Activated CD4-positive, alpha-beta T cell treated with anti-CD3 and anti-CD28 coated beads for 36 hours (primary cell): ENCODE data around the gene FOXB1. TPM values are rescaled to one million over a fixed set of nuclear protein-coding genes. Genes with fewer than 3 reads are reported as not detected.

Source experiments
- ATAC-seq: fragments of 200-7000 bp; cut with Tn5 transposase; one replicate; pipeline ENCODE4 v1.10.0; 2021; ENCODE audit warnings: mild to moderate bottlenecking, moderate library complexity
- CTCF ChIA-PET: fragments of 350-600 bp; sonication (Branson Sonifier 250); formaldehyde crosslinking; loops from one replicate; lab custom pipeline; 2021; ENCODE audit warnings: antibody characterized with exemption; lab: Charles Lee
- POLR2A ChIA-PET: fragments of 350-600 bp; sonication (Branson Sonifier 250); formaldehyde crosslinking; loops from one replicate; lab custom pipeline; 2021; ENCODE audit warnings: antibody characterized with exemption, inconsistent platforms; lab: Charles Lee
- DNase-seq: peaks from one replicate; pipeline ENCODE4 v3.0.0-alpha.2; 2020
- H3K27ac Mint-ChIP-seq: one replicate; pipeline ENCODE4 v1.8.0; 2021; ENCODE audit warnings: mixed read lengths
- H3K27me3 Mint-ChIP-seq: one replicate; pipeline ENCODE4 v1.8.0; 2021; ENCODE audit warnings: mixed read lengths
- H3K36me3 Mint-ChIP-seq: one replicate; pipeline ENCODE4 v1.8.0; 2021; ENCODE audit warnings: low read depth, mixed read lengths
- H3K4me1 Mint-ChIP-seq: one replicate; pipeline ENCODE4 v1.8.0; 2021; ENCODE audit warnings: mixed read lengths
- H3K4me3 Mint-ChIP-seq: one replicate; pipeline ENCODE4 v1.8.0; 2021; ENCODE audit warnings: mild to moderate bottlenecking, moderate library complexity, mixed read lengths
- H3K9me3 Mint-ChIP-seq: one replicate; pipeline ENCODE4 v1.8.0; 2021; ENCODE audit warnings: low read depth, mixed read lengths
- intact Hi-C, 2 experiments: fragments of 100-400 bp; cut with DNase I in 1 of 2; cut with micrococcal nuclease in 1 of 2; formaldehyde crosslinking; loops; one replicate each; pipeline versions ENCODE4 v1.14.2 to v1.15.1; 2022 to 2024; cut with DNase I, micrococcal nuclease
- total RNA-seq, 2 experiments: library from RNA; stranded (reverse); gene quantifications; one replicate each; pipeline ENCODE4 v1.2.3, GENCODE V29; 2021

The FOXB1 gene
- total RNA-seq, 2 experiments from 2014 or later, result 0.53 to 0.56 TPM

DNA sequence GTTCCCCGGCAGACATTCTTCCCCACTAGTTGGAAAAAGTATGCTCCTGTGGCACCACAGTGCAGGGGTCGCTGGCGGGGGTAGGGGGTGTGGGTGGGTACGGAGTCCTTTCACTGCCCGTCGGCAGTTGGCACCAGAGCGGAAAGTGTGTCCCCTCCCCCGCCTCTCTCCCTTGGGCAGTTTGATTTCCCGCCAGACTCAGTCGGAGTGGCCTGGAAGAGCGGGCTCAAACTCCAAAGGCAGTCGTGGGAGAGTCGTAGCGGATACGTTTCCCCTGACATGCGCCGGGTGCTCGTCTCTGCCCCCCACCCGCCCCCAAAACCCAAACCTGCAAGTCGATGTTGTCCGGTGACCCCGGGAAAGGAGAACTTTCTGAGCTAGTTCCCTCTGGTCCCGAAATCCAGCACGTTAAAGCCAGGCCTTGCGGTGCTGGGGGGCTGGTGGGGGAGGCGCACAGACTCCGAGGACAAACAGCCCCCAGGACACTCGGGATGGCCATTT, 4.4 kb upstream of the FOXB1 start:
- ATAC-seq, result no peak
- intact Hi-C loops, result loop anchor here in 1 of 2 experiments (5.0 kb wide), 3 partner anchors 82 to 328 kb away; no protein-coding TSS in a partner anchor
- no peak overlapping the region for H3K27ac Mint-ChIP-seq
- no peaks in the 10 kb centered on the region for H3K9me3 Mint-ChIP-seq
- H3K4me1 Mint-ChIP-seq, result peaks cover 52% of the 10 kb centered on the region
- DNase-seq, result no peak
- H3K4me3 Mint-ChIP-seq, result no peak overlapping the region
- no peaks in the 10 kb centered on the region for H3K36me3 Mint-ChIP-seq
- H3K27me3 Mint-ChIP-seq, result peaks cover 90% of the 10 kb centered on the region
- ChIA-PET CTCF (interaction anchor here (0.5 to 0.6 kb wide), 2 partner anchors 86 to 259 kb away, joined by 3 read pairs; no protein-coding TSS in a partner anchor), POLR2A (no interaction called here)

GRCh38 chr15:60000113-60000823, 3.8 kb upstream of the FOXB1 start:
- H3K27me3 Mint-ChIP-seq, result peaks cover 90% of the 10 kb centered on the region
- intact Hi-C loops, result no loop called here
- H3K27ac Mint-ChIP-seq, result no peak overlapping the region
- CTCF ChIA-PET, result interaction anchor here (0.5 kb wide), 1 partner anchor 259 kb away, joined by 3 read pairs; no protein-coding TSS in a partner anchor
- no peaks in the 10 kb centered on the region for H3K36me3 Mint-ChIP-seq
- ATAC-seq, result no peak
- H3K4me1 Mint-ChIP-seq, result peaks cover 54% of the 10 kb centered on the region
- POLR2A ChIA-PET, result no interaction called here
- no peaks in the 10 kb centered on the region for H3K9me3 Mint-ChIP-seq
- H3K4me3 Mint-ChIP-seq, result no peak overlapping the region
- DNase-seq, result peak; percentile 56

DNA sequence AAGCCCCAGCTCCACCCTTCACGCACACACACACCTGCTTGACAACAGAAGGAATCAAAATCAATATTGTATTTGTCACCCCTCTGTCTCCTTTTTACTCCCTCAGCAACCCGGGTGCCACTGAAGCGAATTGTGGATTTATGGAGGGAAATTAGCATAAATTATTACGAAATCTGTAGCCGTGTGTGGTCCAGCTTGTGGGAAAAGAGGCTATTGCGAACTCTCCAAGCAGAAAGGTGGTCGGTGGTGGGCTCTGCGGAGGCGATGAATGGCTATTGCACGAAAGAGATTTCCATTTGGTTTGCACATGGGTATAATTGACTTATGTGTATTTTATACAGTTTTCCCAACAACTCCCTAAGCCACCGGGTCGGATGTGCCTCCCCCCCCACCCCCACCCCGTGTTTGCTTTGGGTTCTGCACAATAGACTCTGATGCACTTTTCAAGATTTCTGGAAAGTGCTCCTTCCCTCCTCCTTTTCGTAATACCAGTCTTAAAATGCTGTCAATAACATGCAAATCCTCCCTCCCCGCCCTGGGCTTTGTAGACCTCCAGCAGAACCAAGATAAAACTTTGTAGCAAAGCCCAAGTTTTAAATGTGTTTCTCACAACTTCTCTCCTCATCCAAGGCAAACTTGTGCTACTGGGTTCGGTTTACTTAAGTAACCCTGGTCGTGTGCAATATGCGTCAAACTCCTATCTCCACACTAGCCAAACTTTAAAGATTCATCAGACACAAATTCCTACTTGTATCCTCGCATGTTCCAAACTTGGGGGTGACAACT, 3.1 kb upstream of the FOXB1 start:
- DNase-seq (no peak), ATAC-seq (no peak)
- CTCF ChIA-PET, result interaction anchor here (0.6 kb wide), 1 partner anchor 51 kb away, joined by 5 read pairs; no protein-coding TSS in a partner anchor
- H3K4me1 Mint-ChIP-seq, result peaks cover 53% of the 10 kb centered on the region
- H3K9me3 Mint-ChIP-seq, result no peaks in the 10 kb centered on the region
- no peak overlapping the region for H3K4me3 Mint-ChIP-seq
- H3K27me3 Mint-ChIP-seq, result peaks cover 90% of the 10 kb centered on the region
- intact Hi-C loops, result no loop called here
- H3K36me3 Mint-ChIP-seq, result no peaks in the 10 kb centered on the region
- no peak overlapping the region for H3K27ac Mint-ChIP-seq
- POLR2A ChIA-PET, result no interaction called here

- Mint-ChIP-seq H3K4me3 (no peak overlapping the region), H3K27ac (peak overlapping the region; percentile 14)
Observed at GRCh38 chr15:60001610-60002527, 2.2 kb upstream of the FOXB1 start.

GRCh38 chr15:60002528-60003218, 1.4 kb upstream of the FOXB1 start:
- H3K4me1 Mint-ChIP-seq, result peaks cover 49% of the 10 kb centered on the region
- H3K9me3 Mint-ChIP-seq, result no peaks in the 10 kb centered on the region
- POLR2A ChIA-PET, result no interaction called here
- peak overlapping the region; percentile 14 for H3K27ac Mint-ChIP-seq
- ATAC-seq (no peak), DNase-seq (no peak)
- H3K36me3 Mint-ChIP-seq, result no peaks in the 10 kb centered on the region
- CTCF ChIA-PET, result interaction anchor here (1.1 to 1.5 kb wide), 2 partner anchors 8 to 72 kb away, joined by 3 to 12 read pairs; no protein-coding TSS in a partner anchor
- intact Hi-C loops, result no loop called here
- no peak overlapping the region for H3K4me3 Mint-ChIP-seq
- peaks cover 87% of the 10 kb centered on the region for H3K27me3 Mint-ChIP-seq

More at GRCh38 chr15:60001610-60002527, 2.2 kb upstream of the FOXB1 start:
- H3K36me3 Mint-ChIP-seq, result no peaks in the 10 kb centered on the region
- H3K9me3 Mint-ChIP-seq, result no peaks in the 10 kb centered on the region
- no peak for ATAC-seq
- peaks cover 88% of the 10 kb centered on the region for H3K27me3 Mint-ChIP-seq
- ChIA-PET CTCF (interaction anchor here (1.1 kb wide), 1 partner anchor 71 kb away, joined by 3 read pairs; no protein-coding TSS in a partner anchor), POLR2A (no interaction called here)
- intact Hi-C loops, result no loop called here
- DNase-seq, result no peak
- H3K4me1 Mint-ChIP-seq, result peaks cover 55% of the 10 kb centered on the region

- Mint-ChIP-seq H3K4me1 (peaks cover 47% of the 10 kb centered on the region), H3K27me3 (peaks cover 85% of the 10 kb centered on the region), H3K27ac (no peak overlapping the region), H3K9me3 (no peaks in the 10 kb centered on the region), H3K36me3 (no peaks in the 10 kb centered on the region), H3K4me3 (peak overlapping the region; percentile 81)
- ChIA-PET POLR2A (no interaction called here), CTCF (interaction anchor here (0.7 to 1.5 kb wide), 7 partner anchors 9 to 323 kb away, joined by 3 to 12 read pairs (median 3); no protein-coding TSS in a partner anchor)
- intact Hi-C loops, result loop anchor here in 1 of 2 experiments (1.0 to 2.0 kb wide), 2 partner anchors 7 to 123 kb away; no protein-coding TSS in a partner anchor
- DNase-seq (peak; percentile 42), ATAC-seq (no peak)
Observed at GRCh38 chr15:60003243-60004008, 685 bp upstream of the FOXB1 start.

- peak overlapping the region; percentile 81 for H3K4me3 Mint-ChIP-seq
- ChIA-PET POLR2A (interaction anchor here (0.6 to 0.8 kb wide), 2 partner anchors 16 to 72 kb away, joined by 4 to 5 read pairs; no protein-coding TSS in a partner anchor), CTCF (interaction anchor here (0.6 to 1.4 kb wide), 5 partner anchors 15 to 267 kb away, joined by 3 to 6 read pairs (median 4); no protein-coding TSS in a partner anchor)
- H3K4me1 Mint-ChIP-seq, result peaks cover 45% of the 10 kb centered on the region
- H3K9me3 Mint-ChIP-seq, result no peaks in the 10 kb centered on the region
- DNase-seq (peak; percentile 53), ATAC-seq (no peak)
- intact Hi-C loops, result loop anchor here (1.0 to 5.0 kb wide), 7 partner anchors 9 to 472 kb away; partner anchors contain the start of genes ANXA2 (in 1 of the 2) and ICE2 (in 1 of the 2)
- no peaks in the 10 kb centered on the region for H3K36me3 Mint-ChIP-seq
- H3K27ac Mint-ChIP-seq, result peak overlapping the region; percentile 51
- peaks cover 84% of the 10 kb centered on the region for H3K27me3 Mint-ChIP-seq
Observed at GRCh38 chr15:60004846-60005351, 788 bp downstream of the FOXB1 start.

- ATAC-seq (peak; percentile 8), DNase-seq (peak; percentile 45)
- Mint-ChIP-seq H3K9me3 (no peaks in the 10 kb centered on the region), H3K36me3 (no peaks in the 10 kb centered on the region), H3K4me1 (peaks cover 40% of the 10 kb centered on the region), H3K27me3 (peaks cover 84% of the 10 kb centered on the region), H3K4me3 (peak overlapping the region; percentile 81), H3K27ac (peak overlapping the region; percentile 88)
- intact Hi-C loops, result loop anchor here (1.0 to 5.0 kb wide), 8 partner anchors 42 to 472 kb away; partner anchors contain the start of genes ANXA2 (in 1 of the 2), BNIP2 (in 1 of the 2) and ICE2 (in 1 of the 2)
- POLR2A ChIA-PET, result interaction anchor here (0.6 to 0.8 kb wide), 2 partner anchors 15 to 256 kb away, joined by 3 to 4 read pairs; no protein-coding TSS in a partner anchor
- CTCF ChIA-PET, result no interaction called here
Observed at GRCh38 chr15:60005352-60006202, 1.5 kb downstream of the FOXB1 start.
